Heart left ventricle (tissue), 16 donors: ENCODE results near the gene KLHL41. TPM values are rescaled to one million over a fixed set of nuclear protein-coding genes. Genes with fewer than 3 reads are reported as not detected.
"Not testable (repeated sequence)": the region's sequence is repeated elsewhere in the genome, so short reads cannot be mapped to it uniquely, and the experiment has no call there.

Experiments
- ATAC-seq, 4 donors: fragments of 200-7000 bp; cut with Tn5 transposase; one replicate each; pipeline ENCODE4 v1.9.1; 2020 to 2022; ENCODE audit warnings: moderate library complexity in 4 of 4, mild to moderate bottlenecking in 3 of 4, moderate number of reproducible peaks in 1 of 4
- DNase-seq, 5 donors: peaks; one replicate each; pipeline ENCODE4 v3.0.0-alpha.2; 2020
- H3K27ac ChIP-seq, 12 donors: fragments of 200-600 bp; sonication (generic) in 4 of 12; one replicate each; pipeline versions ENCODE4 v1.5.0 to v1.8.0; 2016 to 2022; ENCODE audit warnings: mild to moderate bottlenecking in 2 of 12
- H3K27me3 ChIP-seq, 9 donors: fragments of 200-600 bp; sonication (generic) in 2 of 9; one replicate each; pipeline versions ENCODE4 v1.5.1 to v1.8.0; 2016 to 2022; ENCODE audit warnings: mild to moderate bottlenecking in 3 of 9
- H3K36me3 ChIP-seq, 9 donors: fragments of 200-600 bp; sonication (generic) in 2 of 9; one replicate each; pipeline versions ENCODE4 v1.5.0 to v1.8.0; 2018 to 2022; ENCODE audit warnings: mild to moderate bottlenecking in 2 of 9
- H3K4me1 ChIP-seq, 12 donors: fragments of 200-600 bp; sonication (generic) in 4 of 12; one replicate each; pipeline versions ENCODE4 v1.5.0 to v1.8.0; 2016 to 2022; ENCODE audit warnings: mild to moderate bottlenecking in 3 of 12
- H3K4me3 ChIP-seq, 12 donors: fragments of 200-600 bp; sonication (generic) in 4 of 12; one replicate each; pipeline versions ENCODE4 v1.5.0 to v1.8.0; 2017 to 2022; ENCODE audit warnings: mild to moderate bottlenecking in 9 of 12, moderate library complexity in 4 of 12
- H3K9me3 ChIP-seq, 12 donors: fragments of 200-600 bp; sonication (generic) in 4 of 12; one replicate each; pipeline versions ENCODE4 v1.5.0 to v1.8.0; 2016 to 2022; ENCODE audit warnings: mild to moderate bottlenecking in 1 of 12
- CTCF ChIP-seq, 12 donors: fragments of 200-600 bp; sonication (generic) in 4 of 12; IDR thresholded peaks; one replicate each; pipeline versions ENCODE4 v1.5.0 to v1.8.0; 2018 to 2022; ENCODE audit warnings: antibody characterized with exemption in 12 of 12, mild to moderate bottlenecking in 5 of 12
- POLR2A ChIP-seq, 2 donors: fragments of 450-650 bp; IDR thresholded peaks; one replicate each; pipeline ENCODE4 v1.6.1; 2017; ENCODE audit warnings: antibody characterized with exemption in 2 of 2, mild to moderate bottlenecking in 2 of 2, moderate library complexity in 2 of 2
- WGBS, 4 donors: extraction: QIAGEN DNeasy Blood & Tissue Kit in 2 of 4; methylation state at CpG; one replicate each; pipeline versions ENCODE4 v1.1.5 to v1.1.7; 2013 to 2018; 5-methylcytosine and 5-hydroxymethylcytosine counted together
- intact Hi-C, 10 donors: fragments of 100-400 bp; cut with DNase I; formaldehyde crosslinking; loops; one replicate each; pipeline versions ENCODE4 v1.11.1 to v1.14.2; 2022
- polyA plus RNA-seq, 2 donors: library from polyadenylated mRNA; stranded (reverse); fragments of 200-250 nt; gene quantifications; one replicate each; pipeline ENCODE4 v1.2.3, GENCODE V29; 2013
- total RNA-seq, 9 donors: library from RNA; depleted of rRNA in 2 of 9; stranded (reverse); fragments of >200 nt in 2 of 9; fragmentation: NEBNext Ultra II Directional in 3 of 9; extraction: Animal tissue kit (Norgen Biotek cat#: 25700) in 3 of 9; gene quantifications; one replicate each; pipeline versions ENCODE4 v1.1.0 to v1.2.4, GENCODE V29; 2016 to 2023
- donor health status: ischemic (EF 13 %, LVEDD 7.1; RV severe dilation, severe dysfunction).
- donor health status: healthy with polysubstance abuse.
- donor health status: DM: no; HTN: yes; CAD: no.
- donor health status: DM: no; HTN: no; CAD: no.
- donor health status: ischemic (EF 25% LVEDD 6.9; RV normal size, moderate dysfunction).
- donor health status: ischemic (EF 25% LVEDD 5.7; RV mildly dilated, moderate dysfunction).
- donor health status: healthy.
- donor health status: DM: yes; HTN: yes; CAD: no.
- donor health status: ischemic (EF 35%, LVEDD 5.7; RV mildly dilated, moderate dysfunction).
- donor health status: nonischemic (EF 11% LVEDD 7.7; RV severe dilation, severe dysfunction).
- donor health status: DM: yes; HTN: yes; CAD: no.
- donor health status: PGD.
- donor health status: ischemic (EF 29% LVEDD 5.4; RV normal size, mild dysfunction).
- donor health status: nonischemic (EF 23%, LVEDD 6.1; RV moderate dilation, normal function).

Gene KLHL41
- total and polyA plus RNA-seq, 11 donors, result 48.4 to 263 (median 103) TPM

- peak in 3 of 4 donors; percentile 71 to 88 (median 85) for ATAC-seq
- Histone ChIP-seq H3K4me1 (no peaks in the 10 kb centered on the region), H3K9me3 (no peaks in the 10 kb centered on the region), H3K27me3 (no peaks in the 10 kb centered on the region), H3K36me3 (peaks cover 0 to 90% (median 41%) of the 10 kb centered on the region in 9 donors), H3K4me3 (no peak overlapping the region), H3K27ac (no peak overlapping the region)
- WGBS, 4 donors, result 4 to 23% (median 16%) methylated on average over 2 of the region's 2 CpGs
- TF ChIP-seq CTCF (IDR thresholded peaks at IDR 0.05), result peak; percentile 72 to 90 (median 86)
- TF ChIP-seq POLR2A (IDR thresholded peaks at IDR 0.05), result no peak
- intact Hi-C loops, result loop anchor here in 5 of 10 donors (5.0 to 10.0 kb wide), 4 partner anchors 267 to 494 kb away; partner anchors contain the start of gene SSB (in 2 of the 5)
- peak in 4 of 5 donors; percentile 33 to 66 (median 64) for DNase-seq
These were observed 18.8 kb downstream of the KLHL41 start for GRCh38 chr2:169528271-169528701.

- H3K4me1 ChIP-seq, result peaks cover 0 to 12% (median 0%) of the 10 kb centered on the region in 12 donors
- intact Hi-C loops, H3K27me3 ChIP-seq, ATAC-seq, DNase-seq, H3K27ac ChIP-seq, H3K4me3 ChIP-seq, H3K9me3 ChIP-seq: not testable (repeated sequence)
- WGBS, 4 donors, result 93 to 100% (median 98%) methylated on average over 2 of the region's 2 CpGs
- peaks cover 0 to 82% (median 64%) of the 10 kb centered on the region in 9 donors for H3K36me3 ChIP-seq
These were observed 30.0 kb downstream of the KLHL41 start for GRCh38 chr2:169539460-169539859.

- H3K36me3 ChIP-seq, result peaks cover 0 to 82% (median 64%) of the 10 kb centered on the region in 9 donors
- ATAC-seq (no peak), DNase-seq (no peak)
- intact Hi-C loops, result no loop called here
- no peaks in the 10 kb centered on the region for H3K27me3 ChIP-seq
- TF ChIP-seq POLR2A (IDR thresholded peaks at IDR 0.05), result no peak
- TF ChIP-seq CTCF (IDR thresholded peaks at IDR 0.05), result no peak
- no peak overlapping the region for H3K4me3 ChIP-seq
- no peak overlapping the region for H3K27ac ChIP-seq
- H3K9me3 ChIP-seq, result no peaks in the 10 kb centered on the region
- H3K4me1 ChIP-seq, result peaks cover 0 to 12% (median 0%) of the 10 kb centered on the region in 12 donors
- 35 to 43% (median 40%) methylated on average over 2 of the region's 2 CpGs for WGBS, 4 donors
These were observed 30.6 kb downstream of the KLHL41 start for GRCh38 chr2:169540146-169540545.

- Histone ChIP-seq H3K9me3 (no peaks in the 10 kb centered on the region), H3K27me3 (no peaks in the 10 kb centered on the region), H3K4me3 (no peak overlapping the region), H3K4me1 (peaks cover 0 to 12% (median 0%) of the 10 kb centered on the region in 12 donors), H3K27ac (no peak overlapping the region), H3K36me3 (peaks cover 0 to 81% (median 61%) of the 10 kb centered on the region in 9 donors)
- TF ChIP-seq CTCF (IDR thresholded peaks at IDR 0.05) (no peak), POLR2A (IDR thresholded peaks at IDR 0.05) (no peak)
- DNase-seq (no peak), ATAC-seq (no peak)
- WGBS, 4 donors, result 77 to 93% (median 87%) methylated on average over 3 of the region's 3 CpGs
- intact Hi-C loops, result no loop called here
These were observed 32.9 kb downstream of the KLHL41 start for GRCh38 chr2:169542433-169542832.

GRCh38 chr2:169546756-169547155 is 37.3 kb downstream of the KLHL41 start:
- H3K27ac ChIP-seq, result no peak overlapping the region
- 87 to 98% (median 96%) methylated on average over 2 of the region's 2 CpGs for WGBS, 4 donors
- intact Hi-C loops, result no loop called here
- TF ChIP-seq POLR2A (IDR thresholded peaks at IDR 0.05) (no peak), CTCF (IDR thresholded peaks at IDR 0.05) (no peak)
- H3K27me3 ChIP-seq, result no peaks in the 10 kb centered on the region
- peaks cover 0 to 88% (median 53%) of the 10 kb centered on the region in 9 donors for H3K36me3 ChIP-seq
- H3K9me3 ChIP-seq, result no peaks in the 10 kb centered on the region
- peaks cover 0 to 4% (median 0%) of the 10 kb centered on the region in 12 donors for H3K4me1 ChIP-seq
- ATAC-seq, result no peak
- H3K4me3 ChIP-seq, result no peak overlapping the region
- no peak for DNase-seq
